ENCODE data around the gene FARS2. TPM values are rescaled to one million over a fixed set of nuclear protein-coding genes. Genes with fewer than 3 reads are reported as not detected.

FARS2 gene
- total RNA-seq, 1 experiment from 2014 or later, result 13.8 TPM

- no peak for ATAC-seq
- Histone ChIP-seq H3K36me3 (ENCODE audit: control insufficient read depth in 1 of 2, insufficient read depth in 2 of 2, low read length in 2 of 2) (no peaks in the 10 kb centered on the region; a peak in 1 of 4 replicates), H3K4me3 (replicated peaks in 1 of 2; ENCODE audit: low read depth in 1 of 2, low read length in 2 of 2) (no peak overlapping the region), H3K4me1 (ENCODE audit: control insufficient read depth in 1 of 2, insufficient read depth in 2 of 2, low read length in 2 of 2) (no peaks in the 10 kb centered on the region), H3K4me2 (ENCODE audit: low read length) (no peak overlapping the region), H3K27ac (ENCODE audit: low read depth, low read length) (no peak overlapping the region), H4K20me1 (ENCODE audit: insufficient read depth) (no peaks in the 10 kb centered on the region), H3K9me2 (ENCODE audit: insufficient read depth) (no peaks in the 10 kb centered on the region), H3K27me3 (ENCODE audit: insufficient read depth, low read length) (no peaks in the 10 kb centered on the region), H3K79me2 (ENCODE audit: insufficient read depth, low read length) (peaks cover 23% of the 10 kb centered on the region), H3K9me3 (ENCODE audit: control insufficient read depth in 1 of 2, insufficient read depth in 1 of 2, low read depth in 1 of 2, low read length in 2 of 2) (no peaks in the 10 kb centered on the region), H2AFZ (ENCODE audit: low read depth, low read length, poor library complexity, severe bottlenecking) (no peak overlapping the region), H3K9ac (ENCODE audit: low read length) (no peak overlapping the region)
- DNase-seq (ENCODE audit: low read depth, low spot score), result no peak
- intact Hi-C loops (cut with micrococcal nuclease), result no loop called here
- TF ChIP-seq POLR2AphosphoS5 (IDR thresholded peaks at IDR 0.05; ENCODE audit: low read depth, low read length), result no peak
- TF ChIP-seq JUND (IDR thresholded peaks at IDR 0.05), result no peak
- no peak for TF ChIP-seq CTCF (IDR thresholded peaks at IDR 0.05 in 2 of 3, conservative IDR thresholded peaks at IDR 0.05 in 1 of 3; ENCODE audit: borderline replicate concordance in 1 of 3, insufficient read depth in 1 of 3, low read depth in 2 of 3, low read length in 2 of 3)
- no peak for TF ChIP-seq EZH2 (IDR thresholded peaks at IDR 0.05)
- TF ChIP-seq SRF (IDR thresholded peaks at IDR 0.05; ENCODE audit: low read depth), result no peak
- TF ChIP-seq ZNF274 (IDR thresholded peaks at IDR 0.05; ENCODE audit: low read depth, low read length), result no peak
- no peak for TF ChIP-seq EZH2phosphoT487 (IDR thresholded peaks at IDR 0.05; ENCODE audit: borderline replicate concordance)
- TF ChIP-seq ATF3 (IDR thresholded peaks at IDR 0.05), result no peak
- TF ChIP-seq ZFX (IDR thresholded peaks at IDR 0.05), result no peak
- TF ChIP-seq MAX (IDR thresholded peaks at IDR 0.05), result no peak
- no peak for TF ChIP-seq TCF7L2 (IDR thresholded peaks at IDR 0.05; ENCODE audit: borderline replicate concordance, extremely low read depth, insufficient read depth, insufficient read length)
- no peak for TF ChIP-seq RAD21 (IDR thresholded peaks at IDR 0.05; ENCODE audit: low read depth)
- no peak for TF ChIP-seq POLR2A (IDR thresholded peaks at IDR 0.05; ENCODE audit: borderline replicate concordance, extremely low read depth, insufficient read depth, insufficient read length)
- TF ChIP-seq FOSL1 (IDR thresholded peaks at IDR 0.05; ENCODE audit: low read depth), result no peak
- POLR2A ChIA-PET, result no interaction called here
- no TSS peak for BruUV-seq (replicated peaks)
- CTCF ChIA-PET, result no interaction called here
- RAD21 ChIA-PET (ENCODE audit: low non-redundant PET in 1 of 2, low total read pairs in 2 of 2, uncharacterized antibody in 2 of 2, unreplicated experiment in 2 of 2), result no interaction called here
These were observed 30.0 kb upstream of the FARS2 start for GRCh38 chr6:5231289-5231688.

All from HCT116 (cell line).